ENCODE results near the gene CA9. TPM values are rescaled to one million over a fixed set of nuclear protein-coding genes. Genes with fewer than 3 reads are reported as not detected.

Gene CA9
- total and polyA plus RNA-seq, 2 donors (not counting 3 experiments of a cell fraction or from before 2014, with no cell fraction given): 0.18 TPM; not detected in 1

DNA sequence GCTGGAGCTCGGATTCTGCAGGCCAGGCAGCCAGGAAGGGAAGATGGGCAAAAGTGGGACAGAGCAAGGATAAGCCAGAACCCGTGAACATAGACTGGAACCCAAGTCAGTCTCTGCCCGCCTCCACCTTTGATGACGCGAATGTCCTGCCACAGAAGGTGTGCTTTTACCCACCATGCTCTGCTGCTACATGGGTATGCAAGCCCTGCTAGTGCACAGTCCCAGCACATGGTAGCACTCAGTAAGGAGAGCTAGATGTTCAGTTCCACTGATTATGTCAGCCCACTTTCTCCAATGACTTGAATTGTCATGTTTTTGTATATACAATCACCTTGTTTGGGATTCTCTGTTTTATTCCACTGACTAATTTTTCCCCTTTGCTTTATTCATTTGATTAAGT lies 44.1 kb upstream of the CA9 start:
- no peaks in the 10 kb centered on the region for H3K9me3 ChIP-seq (replicated peaks; ENCODE audit: control insufficient read depth, insufficient read depth, low read length)
- DNase-seq (ENCODE audit: low read depth, low spot score): no peak
- ChIA-PET POLR2A (no interaction called here), CTCF (interaction anchor here (1.5 to 4.4 kb wide), 4 partner anchors 11 to 26 kb away, joined by 3 to 36 read pairs (median 5); no protein-coding TSS in a partner anchor)
- H3K36me3 ChIP-seq (ENCODE audit: control insufficient read depth in 2 of 2, extremely low read depth in 1 of 2, insufficient read depth in 2 of 2, low read length in 2 of 2): no peaks in the 10 kb centered on the region
- no peaks in the 10 kb centered on the region for H3K9me1 ChIP-seq (replicated peaks; ENCODE audit: control insufficient read depth, extremely low read depth, insufficient read depth, low read length)
- dilution Hi-C loops (cut with MboI; ENCODE audit: extremely low pct_ligation_motif_present, low sequenced_read_pairs) (no loop called here), intact Hi-C loops (cut with micrococcal nuclease) (no loop called here)
- no TSS peak for BruUV-seq (replicated peaks)
- H3K27me3 ChIP-seq (ENCODE audit: control insufficient read depth in 2 of 2, insufficient read depth in 2 of 2, low read length in 2 of 2): peaks cover 0 to 5% of the 10 kb centered on the region in 2 experiments
- no peak overlapping the region for H3K4me2 ChIP-seq (ENCODE audit: insufficient read depth, low read length)
- FAIRE-seq: no peak
- H4K20me1 ChIP-seq (replicated peaks; ENCODE audit: control insufficient read depth, extremely low read depth, insufficient read depth, low read length): no peaks in the 10 kb centered on the region
- no peak overlapping the region for H3K4me3 ChIP-seq (replicated peaks in 1 of 3; ENCODE audit: insufficient read depth in 1 of 3, low read depth in 1 of 3, low read length in 3 of 3)
- no peaks in the 10 kb centered on the region for H3K4me1 ChIP-seq (ENCODE audit: control insufficient read depth, extremely low read depth, insufficient read depth, low read length)
- TF ChIP-seq GATA2 (IDR thresholded peaks at IDR 0.05; ENCODE audit: insufficient read depth, insufficient read length, low read depth, low read length) (no peak), MYC (IDR thresholded peaks at IDR 0.05; ENCODE audit: low read depth, low read length) (no peak), JUN (IDR thresholded peaks at IDR 0.05; ENCODE audit: borderline replicate concordance, insufficient read depth, insufficient read length, low read depth) (no peak), POLR2A (IDR thresholded peaks at IDR 0.05; ENCODE audit: low read depth, low read length) (no peak), POLR2AphosphoS5 (IDR thresholded peaks at IDR 0.05; ENCODE audit: insufficient read depth, low read depth, low read length) (no peak), CTCF (IDR thresholded peaks at IDR 0.05; ENCODE audit: extremely low read depth in 1 of 2, insufficient read depth in 1 of 2, low read depth in 1 of 2, low read length in 2 of 2) (no peak), MAX (IDR thresholded peaks at IDR 0.05; ENCODE audit: insufficient read depth, insufficient read length) (no peak), EZH2 (IDR thresholded peaks at IDR 0.05; ENCODE audit: borderline replicate concordance, low read depth, low read length, severe bottlenecking) (no peak), FOS (IDR thresholded peaks at IDR 0.05; ENCODE audit: borderline replicate concordance, insufficient read depth, low read length) (no peak)
- H3K27ac ChIP-seq (ENCODE audit: insufficient read depth, low read depth, low read length): no peak overlapping the region
- no peaks in the 10 kb centered on the region for H3K79me2 ChIP-seq (ENCODE audit: control insufficient read depth, insufficient read depth, low read length)
- no peak overlapping the region for H2AFZ ChIP-seq (ENCODE audit: low read depth, low read length)
- no peak overlapping the region for H3K9ac ChIP-seq (replicated peaks; ENCODE audit: extremely low read depth, insufficient read depth, low read length)
